ENCODE data around the gene NPR1. TPM values are rescaled to one million over a fixed set of nuclear protein-coding genes. Genes with fewer than 3 reads are reported as not detected.

NPR1 gene
- total and polyA plus RNA-seq, 2 donors (not counting 3 experiments of a cell fraction or from before 2014, with no cell fraction given) = 9.8 to 13.3 TPM

DNA sequence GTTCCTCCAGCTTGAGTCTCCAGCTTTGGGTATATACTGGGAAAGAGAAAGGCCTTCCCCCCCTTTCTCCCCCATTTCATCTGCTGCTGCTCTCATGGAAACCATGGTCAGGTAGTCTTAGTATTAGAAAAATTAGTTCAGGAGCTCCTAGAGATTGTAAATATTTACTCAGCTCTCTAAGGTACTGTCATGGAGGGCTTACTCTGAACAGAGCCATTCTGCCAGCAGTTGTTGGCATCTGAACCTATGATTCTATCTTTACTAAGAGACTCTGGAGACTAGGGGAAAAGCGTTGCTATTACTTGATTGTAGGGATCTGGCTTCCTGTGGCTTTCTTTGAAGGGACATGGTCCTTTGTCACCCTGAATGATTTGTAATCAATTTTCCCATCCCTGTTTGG lies 55.5 kb downstream of the NPR1 start:
- dilution Hi-C loops (cut with MboI; ENCODE audit: extremely low pct_ligation_motif_present, low sequenced_read_pairs) = no loop called here
- DNase-seq (ENCODE audit: low read depth, low spot score) (no peak), FAIRE-seq (no peak)
- Histone ChIP-seq H3K79me2 (ENCODE audit: control insufficient read depth, insufficient read depth, low read length) (peaks cover 2% of the 10 kb centered on the region), H3K9me1 (replicated peaks; ENCODE audit: control insufficient read depth, extremely low read depth, insufficient read depth, low read length) (no peaks in the 10 kb centered on the region), H3K9me3 (replicated peaks; ENCODE audit: control insufficient read depth, insufficient read depth, low read length) (no peaks in the 10 kb centered on the region), H3K27ac (ENCODE audit: insufficient read depth, low read depth, low read length) (no peak overlapping the region), H4K20me1 (replicated peaks; ENCODE audit: control insufficient read depth, extremely low read depth, insufficient read depth, low read length) (no peaks in the 10 kb centered on the region), H3K36me3 (ENCODE audit: control insufficient read depth in 2 of 2, extremely low read depth in 1 of 2, insufficient read depth in 2 of 2, low read length in 2 of 2) (no peaks in the 10 kb centered on the region), H2AFZ (ENCODE audit: low read depth, low read length) (no peak overlapping the region), H3K9ac (replicated peaks; ENCODE audit: extremely low read depth, insufficient read depth, low read length) (no peak overlapping the region), H3K4me1 (ENCODE audit: control insufficient read depth, extremely low read depth, insufficient read depth, low read length) (peaks cover 11% of the 10 kb centered on the region), H3K27me3 (ENCODE audit: control insufficient read depth in 2 of 2, insufficient read depth in 2 of 2, low read length in 2 of 2) (no peaks in the 10 kb centered on the region), H3K4me2 (ENCODE audit: insufficient read depth, low read length) (no peak overlapping the region), H3K4me3 (replicated peaks in 1 of 3; ENCODE audit: insufficient read depth in 1 of 3, low read depth in 1 of 3, low read length in 3 of 3) (no peak overlapping the region)
- no peak for TF ChIP-seq POLR2AphosphoS5 (IDR thresholded peaks at IDR 0.05; ENCODE audit: insufficient read depth, low read depth, low read length)
- TF ChIP-seq EZH2 (IDR thresholded peaks at IDR 0.05; ENCODE audit: borderline replicate concordance, low read depth, low read length, severe bottlenecking) = no peak
- no peak for TF ChIP-seq GATA2 (IDR thresholded peaks at IDR 0.05; ENCODE audit: insufficient read depth, insufficient read length, low read depth, low read length)
- no peak for TF ChIP-seq FOS (IDR thresholded peaks at IDR 0.05; ENCODE audit: borderline replicate concordance, insufficient read depth, low read length)
- TF ChIP-seq CTCF (IDR thresholded peaks at IDR 0.05; ENCODE audit: extremely low read depth in 1 of 2, insufficient read depth in 1 of 2, low read depth in 1 of 2, low read length in 2 of 2) = no peak
- TF ChIP-seq POLR2A (IDR thresholded peaks at IDR 0.05; ENCODE audit: low read depth, low read length) = no peak
- TF ChIP-seq JUN (IDR thresholded peaks at IDR 0.05; ENCODE audit: borderline replicate concordance, insufficient read depth, insufficient read length, low read depth) = no peak
- TF ChIP-seq MYC (IDR thresholded peaks at IDR 0.05; ENCODE audit: low read depth, low read length) = no peak
- TF ChIP-seq MAX (IDR thresholded peaks at IDR 0.05; ENCODE audit: insufficient read depth, insufficient read length) = no peak
- POLR2A ChIA-PET = no interaction called here
- no TSS peak for BruUV-seq (replicated peaks)
- intact Hi-C loops (cut with micrococcal nuclease) = no loop called here
- CTCF ChIA-PET = no interaction called here
